Astrocyte of the hippocampus (primary cell): ENCODE data around the gene TPSAB1.
"Not testable (repeated sequence)": the region's sequence is repeated elsewhere in the genome, so short reads cannot be mapped to it uniquely, and the experiment has no call there.

Experiments used
- DNase-seq: peaks from one replicate; pipeline ENCODE4 v3.0.0; 2011; ENCODE audit warnings: low read depth, low spot score

TPSAB1 gene

DNA sequence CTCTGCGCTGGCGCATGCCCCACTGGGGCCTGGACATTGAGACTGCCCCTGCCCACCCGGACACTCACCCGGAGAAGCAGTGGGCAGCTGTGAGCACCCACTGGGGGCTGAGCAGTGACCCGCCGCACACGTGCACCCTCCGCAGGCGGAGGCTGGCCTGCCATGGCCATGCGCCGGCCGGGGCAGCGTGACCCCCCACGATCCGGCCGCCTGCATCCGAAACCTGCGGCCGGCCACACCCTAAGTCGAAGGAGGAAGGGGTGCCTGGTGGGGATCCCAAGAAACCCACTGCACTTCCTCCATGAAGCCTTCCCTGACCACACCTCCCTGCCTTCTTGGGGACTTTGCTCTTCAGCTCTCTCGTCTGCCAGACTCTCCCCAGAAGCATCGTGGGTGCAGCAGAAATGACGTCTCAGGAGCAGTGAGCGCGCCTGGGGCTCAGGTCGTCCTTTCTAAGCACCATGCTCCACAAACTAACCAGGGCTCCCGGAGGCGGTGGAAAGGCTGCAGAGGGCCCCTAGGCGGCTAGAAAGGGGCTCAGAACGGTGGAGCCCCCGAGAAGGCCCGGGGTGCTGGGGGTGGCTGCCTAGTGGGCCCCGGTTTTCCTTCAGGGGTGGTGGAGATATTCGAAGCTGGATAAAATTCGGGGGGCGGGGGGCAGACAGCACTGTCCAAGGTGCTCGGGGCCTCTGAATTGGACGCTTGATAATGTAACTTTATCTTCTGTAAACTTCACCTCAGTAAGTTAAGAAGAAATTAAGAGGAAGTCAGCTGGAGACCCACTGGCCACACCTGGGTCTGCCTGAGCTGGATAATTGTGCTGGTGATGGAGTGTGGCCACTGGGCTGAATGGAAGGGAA is 16.9 kb upstream of the TPSAB1 start:
- DNase-seq, result no peak

DNA sequence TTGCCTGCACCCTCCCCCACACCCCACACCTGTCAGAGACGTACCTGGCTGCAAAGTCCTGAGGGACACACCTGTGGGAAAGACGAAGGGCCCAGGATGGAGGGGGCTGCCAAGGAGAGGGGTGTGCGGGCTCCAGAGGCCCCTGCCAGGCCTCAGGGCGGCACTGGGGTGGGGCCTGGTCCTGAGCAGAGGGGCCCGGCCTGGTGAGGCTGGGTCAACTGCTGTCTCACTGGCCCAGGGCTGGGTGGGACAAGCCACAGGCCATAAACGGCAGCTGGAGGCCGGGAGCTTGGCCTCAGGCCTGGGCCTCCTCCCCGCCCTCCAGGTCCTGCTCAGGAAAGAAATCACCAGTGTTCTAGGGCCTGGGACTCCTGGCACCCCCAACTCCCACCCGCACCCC is 15.9 kb upstream of the TPSAB1 start:
- no peak for DNase-seq

DNA sequence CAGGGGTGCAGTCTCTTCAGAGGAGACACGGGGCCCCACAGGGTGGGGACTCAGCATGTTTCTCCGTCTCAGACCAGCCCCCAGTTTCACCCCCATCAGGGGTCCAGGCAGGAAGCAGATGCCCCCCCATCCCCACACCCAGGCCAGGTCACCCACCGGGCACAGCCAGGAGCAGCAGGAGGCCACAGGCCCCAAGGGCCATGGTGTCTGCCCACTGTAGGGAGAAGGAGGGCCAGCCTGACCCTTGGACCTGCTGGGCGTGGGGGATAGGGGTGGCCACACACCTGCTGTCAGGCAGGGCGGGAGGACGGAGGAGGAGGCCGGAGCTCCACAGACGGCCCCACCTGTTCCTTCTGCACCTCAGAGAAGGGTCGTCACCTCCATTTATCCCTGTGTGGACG is 15.5 kb upstream of the TPSAB1 start, which contains the start of gene TPSG1:
Gene TPSG1, minus strand, starts transcription at position 218 of the 401 bp plus-strand sequence. Its CDS starts 16 bp downstream, at position 202.
- no peak for DNase-seq

DNA sequence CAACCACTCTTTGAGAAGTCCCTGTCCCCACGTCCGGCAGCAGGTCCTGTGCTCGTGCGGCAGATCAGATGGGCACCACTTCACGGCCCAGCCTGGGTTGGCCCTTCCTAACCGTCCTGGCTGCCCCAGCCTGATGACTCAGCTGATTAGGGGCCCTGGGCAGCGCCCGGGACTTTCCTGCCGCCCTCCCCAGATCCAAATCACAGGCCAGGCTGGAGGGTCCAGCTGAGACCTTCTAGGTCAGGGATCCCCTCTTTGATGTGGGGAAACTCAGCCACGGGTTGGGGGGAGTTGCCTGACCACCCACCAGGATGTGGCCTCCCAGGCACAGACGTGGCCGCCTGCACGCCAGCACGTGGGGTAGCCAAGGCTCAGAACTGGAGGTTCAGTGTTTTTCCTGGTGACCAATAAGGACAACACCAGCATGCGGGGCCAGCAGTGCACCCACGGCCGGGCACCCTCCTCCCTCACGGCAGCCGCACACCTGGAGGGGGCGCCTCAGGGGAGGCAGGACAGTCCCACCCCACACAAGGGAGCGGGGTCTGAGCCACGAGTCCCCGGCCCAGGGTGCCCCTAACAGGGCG is 14.7 kb upstream of the TPSAB1 start:
- DNase-seq, result not testable (repeated sequence)

DNA sequence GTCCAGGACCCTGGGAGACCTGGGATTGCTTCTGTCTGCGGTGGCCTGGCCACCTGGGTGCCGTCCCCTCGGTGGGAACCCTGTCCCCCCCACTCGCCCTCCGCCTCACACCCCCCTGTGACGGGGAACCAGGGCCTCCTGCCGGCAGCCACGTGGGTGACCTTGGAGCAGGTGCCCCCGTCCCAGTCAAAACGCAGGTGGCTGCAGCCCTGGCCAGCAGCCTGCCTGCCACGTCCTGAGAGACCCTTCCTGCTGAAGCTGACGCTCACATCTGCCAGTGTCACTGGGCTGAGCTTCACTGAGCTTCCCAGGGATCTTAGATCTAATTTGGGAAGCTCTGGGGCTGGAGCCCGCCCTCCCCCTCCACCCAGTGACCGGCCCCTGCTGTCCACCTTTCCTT is 13.8 kb upstream of the TPSAB1 start:
- not testable (repeated sequence) for DNase-seq

DNA sequence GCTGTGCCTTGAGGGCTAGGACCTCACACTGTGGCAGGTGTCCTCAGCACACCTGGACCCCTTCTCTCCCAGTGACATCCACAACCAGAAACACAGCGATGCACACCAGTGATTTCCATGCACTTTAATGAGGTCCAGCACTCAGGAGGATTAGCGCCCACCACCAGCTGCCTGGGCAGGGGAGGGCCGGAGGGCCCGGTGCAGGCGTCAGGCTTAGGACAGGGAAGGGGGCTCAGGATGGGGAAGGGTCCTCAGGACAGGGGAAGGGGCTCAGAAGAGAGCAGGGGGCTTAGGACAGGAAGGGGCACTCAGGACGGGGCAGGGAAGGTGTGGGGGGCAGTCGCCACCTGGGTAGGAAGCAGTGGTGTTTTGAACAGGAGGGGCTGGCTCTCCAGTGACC is 12.3 kb upstream of the TPSAB1 start:
- not testable (repeated sequence) for DNase-seq

DNA sequence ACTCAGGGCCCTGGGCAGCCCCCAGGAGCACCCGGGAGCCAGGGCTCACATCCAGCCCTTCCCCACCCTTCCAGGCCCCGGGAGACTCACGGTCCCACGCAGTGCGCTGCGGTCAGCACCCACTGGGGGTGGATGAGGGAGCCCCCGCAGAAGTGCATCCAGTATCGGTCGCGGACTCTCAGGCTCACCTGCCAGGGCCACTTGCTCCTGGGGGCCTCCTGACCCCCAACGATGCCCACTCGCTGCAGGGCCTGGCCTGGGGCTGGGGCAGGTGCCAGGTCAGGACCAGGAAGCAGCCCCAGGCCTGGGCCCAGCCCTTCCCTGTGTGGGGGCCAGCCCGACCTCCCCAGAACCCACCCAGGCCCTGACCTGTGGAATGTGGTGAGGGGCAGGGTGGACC is 11.0 kb upstream of the TPSAB1 start:
- DNase-seq, result not testable (repeated sequence)

DNA sequence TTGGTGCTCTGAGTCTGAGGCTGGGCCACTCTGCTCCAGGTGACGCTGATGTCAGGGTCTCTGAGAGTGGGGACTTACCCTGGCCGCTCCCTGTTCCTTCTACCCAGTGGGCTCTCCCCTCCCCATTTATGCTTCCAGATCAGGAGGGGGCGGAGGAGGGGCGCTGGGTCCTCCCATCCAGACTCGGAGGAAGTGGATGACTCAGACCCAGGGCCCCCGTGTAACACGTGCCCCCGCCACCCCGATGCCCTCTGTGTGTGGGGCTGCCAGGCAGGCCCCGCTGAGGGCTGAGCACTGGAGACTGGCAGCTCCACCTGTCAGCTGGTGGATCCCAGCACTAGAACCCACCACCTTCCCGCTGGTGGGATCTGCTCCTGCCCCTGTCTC is 10.4 kb upstream of the TPSAB1 start, which contains the start of gene TPSB2:
Gene TPSB2, minus strand, starts transcription at position 101 of the 387 bp plus-strand sequence. CDS start 233 bp downstream, outside the sequence.
- not testable (repeated sequence) for DNase-seq

DNA sequence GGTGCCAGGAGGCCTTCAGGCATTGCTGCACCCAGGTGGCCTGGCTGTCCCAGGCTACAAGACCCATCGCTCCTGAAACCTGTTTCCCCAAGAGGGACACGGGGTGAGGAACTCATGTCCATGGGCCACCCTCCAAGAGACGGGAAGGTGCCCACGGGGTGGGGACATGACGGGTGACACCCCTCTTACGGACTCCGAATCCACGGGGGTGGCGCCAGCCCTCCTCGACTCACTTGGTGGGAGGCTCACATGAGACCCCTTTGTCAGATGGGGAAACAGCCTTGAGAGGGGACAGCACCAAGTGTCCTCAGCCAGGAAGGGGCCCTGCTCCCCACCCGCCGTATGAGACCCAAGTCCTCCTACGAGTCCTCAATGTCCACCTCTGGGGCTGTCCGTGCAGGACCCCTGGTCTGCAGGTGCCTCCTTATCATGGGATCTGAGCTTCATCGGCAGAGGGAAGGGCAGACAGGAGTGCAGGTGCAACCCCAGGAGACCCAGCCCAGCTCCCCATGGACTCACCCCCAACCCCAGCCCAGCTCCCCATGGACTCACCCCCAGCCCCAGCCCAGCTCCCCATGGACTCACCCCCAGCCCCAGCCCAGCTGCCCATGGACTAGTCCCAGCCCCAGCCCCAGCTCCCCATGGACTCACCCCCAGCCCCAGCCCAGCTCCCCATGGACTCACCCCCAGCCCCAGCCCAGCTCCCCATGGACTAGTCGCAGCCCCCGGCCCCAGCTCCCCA is 9.9 kb upstream of the TPSAB1 start:
- not testable (repeated sequence) for DNase-seq

DNA sequence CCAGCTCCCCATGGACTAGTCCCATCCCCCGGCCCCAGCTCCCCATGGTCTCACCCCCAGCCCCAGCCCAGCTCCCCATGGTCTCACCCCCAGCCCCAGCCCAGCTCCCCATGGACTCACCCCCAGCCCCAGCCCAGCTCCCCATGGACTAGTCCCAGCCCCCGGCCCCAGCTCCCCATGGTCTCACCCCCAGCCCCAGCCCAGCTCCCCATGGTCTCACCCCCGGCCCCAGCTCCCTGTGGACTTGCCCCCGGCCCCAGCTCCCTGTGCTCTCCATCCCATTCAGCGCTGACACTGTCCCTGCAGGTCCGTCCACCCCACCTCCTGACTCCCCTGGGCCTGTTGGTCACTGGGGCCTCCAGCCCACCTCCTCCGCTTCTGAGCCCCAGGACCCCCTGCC is 9.2 kb upstream of the TPSAB1 start:
- DNase-seq, result not testable (repeated sequence)

DNA sequence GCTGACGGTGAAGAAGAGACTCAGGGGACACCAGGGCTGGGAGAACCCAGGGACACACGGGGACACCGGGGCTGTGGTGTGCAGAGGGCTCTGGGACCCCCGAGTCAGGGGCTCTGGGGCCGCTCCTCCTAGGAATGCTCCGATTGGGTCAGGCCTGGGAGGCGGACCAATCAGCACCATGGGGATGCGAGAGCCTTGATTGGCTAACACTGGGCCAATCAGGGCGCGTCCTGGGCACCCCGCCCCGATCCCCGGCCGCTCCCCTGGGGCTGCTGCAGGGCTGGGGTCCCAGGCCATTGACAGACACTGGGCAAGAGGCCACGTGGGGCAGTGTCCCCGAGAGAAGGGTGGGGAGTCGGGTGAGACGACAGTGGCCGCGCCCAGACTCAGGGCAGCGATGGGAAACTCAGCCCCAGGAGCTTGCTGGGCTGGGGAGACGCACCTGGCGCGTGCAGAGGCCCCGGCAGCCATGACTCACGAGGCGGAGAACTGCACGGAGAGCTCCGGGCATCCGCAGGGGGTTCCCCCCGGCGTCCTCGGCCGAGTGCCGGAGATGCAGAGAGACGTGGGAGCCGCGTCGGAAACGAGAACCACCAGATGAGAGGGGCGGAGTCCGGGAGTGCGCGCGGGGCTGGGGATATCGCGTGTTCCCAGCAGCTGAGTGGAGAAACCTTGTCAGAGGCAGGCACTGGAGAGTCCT is 8.3 kb upstream of the TPSAB1 start:
- not testable (repeated sequence) for DNase-seq

DNA sequence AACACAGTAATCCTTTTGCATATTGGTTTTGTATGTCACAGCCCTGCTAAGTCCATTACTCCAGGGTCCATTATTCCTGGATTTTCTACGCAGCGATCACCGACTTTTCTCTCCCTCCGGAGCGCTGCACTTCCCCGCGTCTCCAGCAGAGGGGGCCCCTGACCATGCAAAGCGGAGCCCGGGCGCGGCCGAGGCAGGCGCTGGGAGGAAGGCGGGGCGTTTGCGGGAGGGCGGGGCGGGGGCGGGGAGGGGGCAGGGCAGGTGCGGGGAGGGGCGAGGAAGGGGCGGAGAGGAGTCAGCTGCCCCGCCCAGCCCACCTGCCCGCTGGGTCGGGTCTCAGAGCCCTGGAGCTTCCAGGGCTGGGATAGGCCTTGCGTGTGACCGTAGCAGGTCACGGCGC is 3.8 kb upstream of the TPSAB1 start:
- DNase-seq, result not testable (repeated sequence)

DNA sequence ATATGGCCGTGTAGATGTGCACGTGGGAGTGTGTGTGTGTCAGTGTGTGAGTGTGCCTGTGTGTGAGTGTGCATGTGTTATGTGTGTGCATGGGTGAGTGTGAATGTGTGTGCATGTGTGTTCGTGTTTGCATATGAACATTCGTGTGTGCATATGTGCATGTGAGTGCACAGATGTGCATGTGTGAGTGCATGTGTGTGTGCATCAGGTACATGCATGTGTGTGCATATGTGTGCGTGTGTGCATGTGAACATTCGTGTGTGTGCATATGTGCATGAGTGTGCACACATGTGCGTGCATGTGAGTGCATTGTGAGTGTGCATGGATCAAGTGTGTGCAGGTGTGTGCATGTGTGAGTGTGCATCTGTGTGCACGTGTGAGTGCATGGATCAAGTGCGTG is 2.5 kb upstream of the TPSAB1 start:
- DNase-seq, result no peak

DNA sequence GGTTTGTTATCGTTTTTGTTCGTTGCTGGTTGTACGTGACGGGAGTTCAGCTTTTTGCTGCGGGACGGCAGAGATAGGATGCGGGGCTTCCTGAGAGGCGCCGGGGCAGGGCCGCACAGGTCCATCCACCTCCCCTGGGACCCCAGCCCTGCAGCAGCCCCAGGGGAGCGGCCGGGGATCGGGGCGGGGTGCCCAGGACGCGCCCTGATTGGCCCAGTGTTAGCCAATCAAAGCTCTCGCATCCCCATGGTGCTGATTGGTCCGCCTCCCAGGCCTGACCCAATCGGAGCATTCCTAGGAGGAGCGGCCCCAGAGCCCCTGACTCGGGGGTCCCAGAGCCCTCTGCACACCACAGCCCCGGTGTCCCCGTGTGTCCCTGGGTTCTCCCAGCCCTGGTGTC is 1.6 kb upstream of the TPSAB1 start:
- not testable (repeated sequence) for DNase-seq

DNA sequence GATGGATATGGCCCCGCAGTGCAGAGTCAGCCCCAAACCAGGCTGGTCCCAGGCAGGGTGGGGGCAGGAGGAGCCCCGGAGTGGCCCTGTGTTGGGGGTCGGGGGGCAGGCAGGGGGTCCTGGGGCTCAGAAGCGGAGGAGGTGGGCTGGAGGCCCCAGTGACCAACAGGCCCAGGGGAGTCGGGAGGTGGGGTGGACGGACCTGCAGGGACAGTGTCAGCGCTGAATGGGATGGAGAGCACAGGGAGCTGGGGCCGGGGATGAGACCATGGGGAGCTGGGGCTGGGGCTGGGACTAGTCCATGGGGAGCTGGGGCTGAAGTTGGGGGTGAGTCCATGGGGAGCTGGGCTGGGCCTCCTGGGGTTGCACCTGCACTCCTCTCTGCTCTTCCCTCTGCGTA is 930 bp upstream of the TPSAB1 start:
- DNase-seq, result not testable (repeated sequence)

DNA sequence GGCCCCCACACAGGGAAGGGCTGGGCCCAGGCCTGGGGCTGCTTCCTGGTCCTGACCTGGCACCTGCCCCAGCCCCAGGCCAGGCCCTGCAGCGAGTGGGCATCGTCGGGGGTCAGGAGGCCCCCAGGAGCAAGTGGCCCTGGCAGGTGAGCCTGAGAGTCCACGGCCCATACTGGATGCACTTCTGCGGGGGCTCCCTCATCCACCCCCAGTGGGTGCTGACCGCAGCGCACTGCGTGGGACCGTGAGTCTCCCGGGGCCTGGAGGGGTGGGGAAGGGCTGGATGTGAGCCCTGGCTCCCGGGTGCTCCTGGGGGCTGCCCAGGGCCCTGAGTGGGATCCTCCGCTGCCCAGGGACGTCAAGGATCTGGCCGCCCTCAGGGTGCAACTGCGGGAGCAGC is 576 bp downstream of the TPSAB1 start:
- DNase-seq, result not testable (repeated sequence)

DNA sequence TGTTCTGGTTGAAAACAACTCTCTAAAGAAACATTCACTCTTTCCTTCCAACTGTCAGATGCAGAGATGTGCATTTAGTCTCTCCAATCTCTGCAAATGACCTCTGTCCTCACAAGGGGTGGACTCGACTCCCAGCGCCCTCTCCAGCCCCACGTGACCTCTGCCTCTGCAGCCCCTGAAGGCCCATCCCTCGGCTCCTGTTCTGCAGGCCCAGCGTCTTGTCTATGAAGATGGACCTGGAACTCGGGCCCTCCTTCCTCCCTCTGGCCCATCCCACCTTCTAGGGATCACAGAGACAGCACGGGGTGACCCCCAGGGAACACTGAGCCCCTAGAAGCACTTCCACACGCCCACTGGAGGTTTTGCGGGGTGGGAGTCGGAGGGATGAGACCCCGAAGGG is 2.9 kb downstream of the TPSAB1 start:
- DNase-seq, result not testable (repeated sequence)

DNA sequence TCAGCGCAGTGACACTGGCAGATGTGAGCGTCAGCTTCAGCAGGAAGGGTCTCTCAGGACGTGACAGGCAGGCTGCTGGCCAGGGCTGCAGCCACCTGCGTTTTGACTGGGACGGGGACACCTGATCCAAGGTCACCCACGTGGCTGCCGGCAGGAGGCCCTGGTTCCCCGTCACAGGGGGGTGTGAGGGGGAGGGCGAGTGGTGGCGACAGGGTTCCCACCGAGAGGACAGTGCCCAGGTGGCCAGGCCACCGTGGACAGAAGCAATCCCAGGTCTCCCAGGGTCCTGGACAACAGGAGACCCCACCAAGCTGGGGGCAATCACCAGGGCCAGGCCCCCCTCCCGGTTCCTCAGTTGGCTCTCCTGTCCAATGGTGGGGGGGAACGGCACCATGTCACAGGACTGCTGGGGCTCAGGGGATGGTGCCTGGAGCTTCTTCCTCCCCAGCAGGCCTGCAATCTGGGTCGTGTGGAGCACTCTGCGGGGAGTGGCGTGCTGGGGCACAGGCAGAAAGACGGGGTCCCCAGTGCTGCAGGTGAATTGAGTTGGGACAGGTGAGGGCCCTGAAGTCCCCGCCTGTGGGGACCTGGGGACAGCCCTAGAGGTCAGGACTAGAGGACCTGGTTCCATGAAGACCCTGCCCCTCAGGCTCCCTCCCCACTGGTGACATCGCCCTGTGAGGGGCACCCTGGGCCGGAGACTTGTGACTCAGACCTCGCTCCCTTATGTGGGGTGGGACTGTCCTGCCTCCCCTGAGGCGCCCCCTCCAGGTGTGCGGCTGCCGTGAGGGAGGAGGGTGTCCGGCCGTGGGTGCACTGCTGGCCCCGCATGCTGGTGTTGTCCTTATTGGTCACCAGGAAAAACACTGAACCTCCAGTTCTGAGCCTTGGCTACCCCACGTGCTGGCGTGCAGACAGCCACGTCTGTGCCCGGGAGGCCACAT is 3.7 kb downstream of the TPSAB1 start:
- not testable (repeated sequence) for DNase-seq

DNA sequence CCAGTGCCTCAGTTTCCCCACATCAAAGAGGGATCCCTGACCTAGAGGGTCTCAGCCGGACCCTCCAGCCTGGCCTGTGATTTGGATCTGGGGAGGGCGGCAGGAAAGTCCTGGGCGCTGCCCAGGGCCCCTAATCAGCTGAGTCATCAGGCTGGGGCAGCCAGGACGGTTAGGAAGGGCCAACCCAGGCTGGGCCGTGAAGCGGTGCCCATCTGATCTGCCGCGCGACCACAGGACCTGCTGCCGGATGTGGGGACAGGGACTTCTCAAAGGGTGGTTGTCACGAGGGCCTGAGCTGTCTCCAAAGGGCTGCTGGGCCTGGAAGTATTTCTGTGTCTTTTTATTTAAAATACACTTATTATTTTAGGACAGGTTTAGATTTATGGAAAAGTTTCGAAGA is 4.4 kb downstream of the TPSAB1 start:
- no peak for DNase-seq

DNA sequence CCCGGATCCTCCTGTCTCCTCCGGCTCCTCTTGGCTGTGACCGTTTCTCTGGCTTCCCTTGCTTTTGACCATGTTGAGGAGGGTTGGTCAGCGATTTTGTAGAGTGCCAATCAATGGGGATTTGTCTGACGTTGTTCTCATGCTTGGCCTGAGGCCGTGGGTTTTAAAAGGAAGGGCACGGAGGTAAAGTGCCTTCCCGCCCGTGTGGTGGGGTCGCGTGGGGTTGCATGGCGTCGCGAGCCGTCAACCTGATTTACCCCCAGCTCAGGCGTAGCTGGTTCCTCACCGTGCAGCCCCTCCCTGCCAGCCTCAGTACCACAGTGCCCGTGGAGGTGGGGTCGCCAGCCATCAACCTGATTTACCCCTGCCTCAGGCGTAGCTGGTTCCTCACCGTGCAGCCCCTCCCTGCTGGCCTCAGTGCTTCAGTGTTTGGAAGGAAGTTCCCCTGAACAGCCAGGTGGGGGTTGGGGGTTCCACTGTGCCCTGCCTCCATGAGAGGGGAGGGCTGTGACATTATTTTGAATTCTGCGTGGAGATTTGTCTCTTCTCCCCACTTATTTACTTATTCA is 5.0 kb downstream of the TPSAB1 start:
- DNase-seq, result no peak
